Activated CD4-positive, alpha-beta T cell treated with anti-CD3 and anti-CD28 coated beads for 1 hour (primary cell): ENCODE measurements around the gene ACTN4.

Experiments used
- DNase-seq: peaks from one replicate; pipeline ENCODE4 v3.0.0-alpha.2; 2020

ACTN4 gene

GRCh38 chr19:38780443-38780842 lies 133.0 kb downstream of the ACTN4 start:
- DNase-seq = no peak

- no peak for DNase-seq
Observed at GRCh38 chr19:38781058-38781457, 133.6 kb downstream of the ACTN4 start.
